GM18505 (cell line): ENCODE results near the gene MAP4K1.
A peak's percentile ranks its signal among the peaks of the same experiment; 100 is the strongest.
"Not testable (repeated sequence)": the region's sequence is repeated elsewhere in the genome, so short reads cannot be mapped to it uniquely, and the experiment has no call there.

ENCODE experiments used
- ATAC-seq: cut with Tn5 transposase; IDR thresholded peaks from one replicate; pipeline ENCODE4 v1.9.1; 2021; ENCODE audit not compliant: unreplicated experiment
- POLR2A ChIP-seq: IDR thresholded peaks from 4 replicates; pipeline ENCODE4 v1.6.1; 2011; ENCODE audit warnings: borderline replicate concordance; ENCODE audit not compliant: insufficient read depth, insufficient read length; ENCODE audit errors: extremely low read depth

MAP4K1 gene

GRCh38 chr19:38626401-38626800, 8.6 kb upstream of the MAP4K1 start:
- no peak for ATAC-seq
- no peak for TF ChIP-seq POLR2A

GRCh38 chr19:38624822-38625221, 7.1 kb upstream of the MAP4K1 start:
- no peak for TF ChIP-seq POLR2A
- ATAC-seq: no peak

- TF ChIP-seq POLR2A: no peak
- no peak for ATAC-seq
Measured at GRCh38 chr19:38619361-38620174, 1.8 kb upstream of the MAP4K1 start.

GRCh38 chr19:38618590-38619360, 1.0 kb upstream of the MAP4K1 start, which contains the start of gene EIF3K:
Gene EIF3K (plus strand): TSS chr19:38619188. CDS start chr19:38619269, 81 bp downstream.
- peak; percentile 50 for ATAC-seq
- TF ChIP-seq POLR2A: peak; percentile 96

- no peak for ATAC-seq
- no peak for TF ChIP-seq POLR2A
Measured at GRCh38 chr19:38617283-38617763, 430 bp downstream of the MAP4K1 start.

GRCh38 chr19:38616265-38616664, 1.5 kb downstream of the MAP4K1 start:
- ATAC-seq: no peak
- TF ChIP-seq POLR2A: peak; percentile 36

- no peak for ATAC-seq
- no peak for TF ChIP-seq POLR2A
Measured at GRCh38 chr19:38615007-38615581, 2.7 kb downstream of the MAP4K1 start.

- TF ChIP-seq POLR2A: no peak
- ATAC-seq: no peak
Measured at GRCh38 chr19:38614289-38614688, 3.5 kb downstream of the MAP4K1 start.

- TF ChIP-seq POLR2A: no peak
- no peak for ATAC-seq
Measured at GRCh38 chr19:38606131-38606530, 11.6 kb downstream of the MAP4K1 start.

- not testable (repeated sequence) for ATAC-seq
Measured at GRCh38 chr19:38602856-38603255, 14.9 kb downstream of the MAP4K1 start.

GRCh38 chr19:38599722-38600121, 18.0 kb downstream of the MAP4K1 start:
- ATAC-seq: no peak
- no peak for TF ChIP-seq POLR2A

- no peak for ATAC-seq
- TF ChIP-seq POLR2A: no peak
Measured at GRCh38 chr19:38597075-38597474, 20.7 kb downstream of the MAP4K1 start.
